H9 (cell line): ENCODE measurements around the gene TUBA8. TPM values are rescaled to one million over a fixed set of nuclear protein-coding genes. Genes with fewer than 3 reads are reported as not detected.

Source experiments
- DNase-seq: peaks from one replicate; pipeline ENCODE4 v3.0.0-alpha.2; 2017
- H2AFZ ChIP-seq: one replicate; pipeline ENCODE4 v1.6.1; 2013; ENCODE audit warnings: mild to moderate bottlenecking, low read length, control low read depth, moderate library complexity
- H2AK5ac ChIP-seq: 2 replicates; pipeline ENCODE4 v1.6.1; 2013; ENCODE audit warnings: low read length, control low read depth, mixed read lengths; ENCODE audit not compliant: insufficient read length
- H2BK120ac ChIP-seq: one replicate; pipeline ENCODE4 v1.6.1; 2013; ENCODE audit warnings: low read depth, mild to moderate bottlenecking, low read length, control low read depth, inconsistent platforms; ENCODE audit not compliant: poor library complexity, severe bottlenecking
- H2BK12ac ChIP-seq: 2 replicates; pipeline ENCODE4 v1.6.1; 2013; ENCODE audit warnings: low read length, control low read depth, mixed read lengths, low read depth; ENCODE audit not compliant: insufficient read length
- H2BK15ac ChIP-seq: 2 replicates; pipeline ENCODE4 v1.6.1; 2013; ENCODE audit warnings: low read depth, low read length, control low read depth
- H2BK20ac ChIP-seq: one replicate; pipeline ENCODE4 v1.6.1; 2013; ENCODE audit warnings: low read depth, mild to moderate bottlenecking, low read length, control low read depth, inconsistent platforms; ENCODE audit not compliant: poor library complexity, severe bottlenecking
- H2BK5ac ChIP-seq: 2 replicates; pipeline ENCODE4 v1.6.1; 2013; ENCODE audit warnings: low read length, control low read depth, mixed read lengths; ENCODE audit not compliant: insufficient read length
- H3K14ac ChIP-seq: 2 replicates; pipeline ENCODE4 v1.6.1; 2013; ENCODE audit warnings: low read length, control low read depth; ENCODE audit not compliant: insufficient read depth
- H3K18ac ChIP-seq: 2 replicates; pipeline ENCODE4 v1.6.1; 2013; ENCODE audit warnings: low read depth, mild to moderate bottlenecking, mixed read lengths, low read length, control low read depth; ENCODE audit not compliant: insufficient read length
- H3K23ac ChIP-seq: 2 replicates; pipeline ENCODE4 v1.6.1; 2013; ENCODE audit warnings: low read length, control low read depth, mixed read lengths, low read depth; ENCODE audit not compliant: insufficient read length
- H3K23me2 ChIP-seq: 2 replicates; pipeline ENCODE4 v1.6.1; 2013; ENCODE audit warnings: low read depth, mild to moderate bottlenecking, mixed read lengths, low read length, control low read depth; ENCODE audit not compliant: insufficient read length, poor library complexity, severe bottlenecking
- H3K27ac ChIP-seq: 2 replicates; pipeline ENCODE4 v1.5.1; 2013; ENCODE audit warnings: low read length, control low read depth, mixed read lengths, low read depth; ENCODE audit not compliant: insufficient read length
- H3K27me3 ChIP-seq: 2 replicates; pipeline ENCODE4 v1.6.1; 2013; ENCODE audit warnings: low read length, control low read depth, inconsistent platforms; ENCODE audit not compliant: insufficient read depth
- H3K4ac ChIP-seq: 2 replicates; pipeline ENCODE4 v1.6.1; 2013; ENCODE audit warnings: low read depth, mild to moderate bottlenecking, control low read depth, inconsistent platforms, low read length, moderate library complexity
- H3K4me1 ChIP-seq: 2 replicates; pipeline ENCODE4 v1.6.1; 2013; ENCODE audit warnings: low read length, control low read depth, inconsistent platforms; ENCODE audit not compliant: insufficient read depth
- H3K4me2 ChIP-seq: 2 replicates; pipeline ENCODE4 v1.6.1; 2013; ENCODE audit warnings: low read length, control low read depth, mixed read lengths; ENCODE audit not compliant: insufficient read length, insufficient read depth
- H3K56ac ChIP-seq: 2 replicates; pipeline ENCODE4 v1.6.1; 2013; ENCODE audit warnings: low read depth, mild to moderate bottlenecking, mixed read lengths, low read length, control low read depth; ENCODE audit not compliant: insufficient read length
- H3K79me1 ChIP-seq: 2 replicates; pipeline ENCODE4 v1.6.1; 2013; ENCODE audit warnings: low read depth, mild to moderate bottlenecking, moderate library complexity, low read length, control low read depth, inconsistent platforms; ENCODE audit not compliant: insufficient read depth, poor library complexity, severe bottlenecking
- H3K79me2 ChIP-seq: 2 replicates; pipeline ENCODE4 v1.6.1; 2013; ENCODE audit warnings: low read length, control low read depth, inconsistent platforms; ENCODE audit not compliant: insufficient read depth
- H3K9ac ChIP-seq: 2 replicates; pipeline ENCODE4 v1.6.1; 2013; ENCODE audit warnings: low read length, control low read depth, mixed read lengths; ENCODE audit not compliant: insufficient read length; ENCODE audit errors: extremely low read depth
- H3K9me3 ChIP-seq: one replicate; pipeline ENCODE4 v1.6.1; 2013; ENCODE audit warnings: low read depth, low read length, inconsistent platforms; ENCODE audit not compliant: control insufficient read depth
- H3T11ph ChIP-seq: one replicate; pipeline ENCODE4 v1.6.1; 2013; ENCODE audit warnings: mild to moderate bottlenecking, low read length, control low read depth, inconsistent platforms
- H4K20me1 ChIP-seq: one replicate; pipeline ENCODE4 v1.6.1; 2013; ENCODE audit not compliant: control insufficient read depth, insufficient read length, insufficient read depth
- H4K5ac ChIP-seq: 2 replicates; pipeline ENCODE4 v1.6.1; 2013; ENCODE audit warnings: low read depth, mild to moderate bottlenecking, mixed read lengths, low read length, control low read depth; ENCODE audit not compliant: insufficient read length
- H4K8ac ChIP-seq: replicated peaks from 2 replicates; pipeline ENCODE4 v1.6.1; 2013; ENCODE audit warnings: low read length, control low read depth, mixed read lengths, low read depth; ENCODE audit not compliant: insufficient read length
- H4K91ac ChIP-seq: 2 replicates; pipeline ENCODE4 v1.6.1; 2013; ENCODE audit warnings: low read depth, mild to moderate bottlenecking, moderate library complexity, mixed read lengths, low read length, control low read depth; ENCODE audit not compliant: insufficient read length
- H3K27ac Mint-ChIP-seq, 3 experiments: 2 replicates in 2 of 3; 3 replicates in 1 of 3; pipeline ENCODE4 v1.8.0; 2020 to 2021; ENCODE audit warnings: mixed read lengths in 3 of 3, mild to moderate bottlenecking in 1 of 3, moderate library complexity in 1 of 3
- H3K27me3 Mint-ChIP-seq: 2 replicates; pipeline ENCODE4 v1.8.0; 2021; ENCODE audit warnings: low read depth, mild to moderate bottlenecking, moderate library complexity, mixed read lengths
- H3K36me3 Mint-ChIP-seq, 3 experiments: 2 replicates in 2 of 3; 3 replicates in 1 of 3; pipeline ENCODE4 v1.8.0; 2020 to 2021; ENCODE audit warnings: low read depth in 3 of 3, mixed read lengths in 3 of 3; ENCODE audit not compliant: insufficient read depth in 1 of 3
- H3K4me1 Mint-ChIP-seq, 2 experiments: 2 replicates each; pipeline ENCODE4 v1.8.0; 2020; ENCODE audit warnings: mixed read lengths in 2 of 2
- H3K4me3 Mint-ChIP-seq, 2 experiments: 2 replicates in 1 of 2; 3 replicates in 1 of 2; pipeline ENCODE4 v1.8.0; 2020 to 2021; ENCODE audit warnings: mild to moderate bottlenecking in 2 of 2, mixed read lengths in 2 of 2, moderate library complexity in 1 of 2
- H3K9me3 Mint-ChIP-seq, 2 experiments: 2 replicates in 1 of 2; 3 replicates in 1 of 2; pipeline ENCODE4 v1.8.0; 2020; ENCODE audit warnings: mild to moderate bottlenecking in 2 of 2, mixed read lengths in 2 of 2, moderate library complexity in 1 of 2
- CTCF ChIP-seq: fragments of 200-600 bp; sonication (generic); conservative IDR thresholded peaks from 3 replicates; pipeline ENCODE4 v1.8.0; 2021; ENCODE audit warnings: antibody characterized with exemption, mild to moderate bottlenecking
- WGBS: extraction: QIAGEN DNeasy Blood & Tissue Kit; methylation state at CpG from one replicate; pipeline ENCODE4 v1.1.7; 2013; ENCODE audit warnings: missing lambda C conversion rate, low lambda C conversion rate, mixed read lengths; ENCODE audit not compliant: insufficient read length; ENCODE audit errors: extremely low coverage; 5-methylcytosine and 5-hydroxymethylcytosine counted together
- total RNA-seq: library from RNA; stranded (reverse); gene quantifications from 2 replicates; pipeline ENCODE4 v1.2.1, GENCODE V29; 2021

Gene TUBA8
- total RNA-seq, 1 experiment from 2014 or later = 2.0 TPM

DNA sequence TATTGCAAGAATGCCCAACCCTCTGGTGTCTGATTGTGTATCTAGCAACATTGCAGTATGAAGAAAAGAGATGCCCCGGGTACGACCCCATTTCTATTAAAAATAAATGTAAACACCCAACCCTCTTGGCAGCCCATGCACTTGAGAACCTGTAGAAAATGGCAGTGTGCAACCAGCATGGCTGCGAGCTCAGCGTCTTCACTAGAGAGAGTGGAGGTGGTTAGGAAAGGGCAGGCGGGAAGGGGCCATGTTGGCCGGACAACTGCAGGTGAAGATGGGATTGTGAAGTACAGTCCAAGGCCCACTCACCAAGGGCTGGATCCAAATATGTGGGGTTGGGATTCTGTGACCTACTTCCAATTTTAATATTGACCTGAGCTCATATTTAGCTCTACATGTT is 16.9 kb upstream of the TUBA8 start:
- H3K4me1 ChIP-seq = no peaks in the 10 kb centered on the region
- H4K5ac ChIP-seq = no peak overlapping the region
- no peak overlapping the region for H3K14ac ChIP-seq
- no peak overlapping the region for H3K4ac ChIP-seq
- H2BK120ac ChIP-seq = no peak overlapping the region
- no peak overlapping the region for H3K18ac ChIP-seq
- Mint-ChIP-seq H3K36me3 (peaks cover 20 to 46% (median 32%) of the 10 kb centered on the region in 3 experiments), H3K9me3 (no peaks in the 10 kb centered on the region; a peak in 1 of 5 replicates), H3K4me1 (peaks cover 3% of the 10 kb centered on the region in 2 experiments; a peak in 3 of 4 replicates), H3K4me3 (no peak overlapping the region), H3K27me3 (no peaks in the 10 kb centered on the region), H3K27ac (no peak overlapping the region)
- no peak overlapping the region for H3K9ac ChIP-seq
- no peaks in the 10 kb centered on the region for H4K20me1 ChIP-seq
- no peak overlapping the region for H3K56ac ChIP-seq
- no peaks in the 10 kb centered on the region for H3K79me1 ChIP-seq
- H4K8ac ChIP-seq = no peak overlapping the region
- no peak for DNase-seq
- no peak overlapping the region for H2AK5ac ChIP-seq
- no peak overlapping the region for H3K4me2 ChIP-seq
- H2BK15ac ChIP-seq = no peak overlapping the region
- no CpG with 5 or more reads among the region's 6 CpGs for WGBS
- no peak overlapping the region for H2BK5ac ChIP-seq
- no peak overlapping the region for H3T11ph ChIP-seq
- H2BK12ac ChIP-seq = no peak overlapping the region
- H2AFZ ChIP-seq = no peak overlapping the region
- no peak overlapping the region for H3K23ac ChIP-seq
- H3K27ac ChIP-seq = no peak overlapping the region
- H3K9me3 ChIP-seq = no peaks in the 10 kb centered on the region
- TF ChIP-seq CTCF = no peak
- no peaks in the 10 kb centered on the region for H3K79me2 ChIP-seq
- no peaks in the 10 kb centered on the region for H3K23me2 ChIP-seq
- no peaks in the 10 kb centered on the region for H3K27me3 ChIP-seq
- H2BK20ac ChIP-seq = no peak overlapping the region
- no peak overlapping the region for H4K91ac ChIP-seq
